ENCODE results near the gene ACAP2. TPM values are rescaled to one million over a fixed set of nuclear protein-coding genes. Genes with fewer than 3 reads are reported as not detected.
"Not testable (repeated sequence)": the region's sequence is repeated elsewhere in the genome, so short reads cannot be mapped to it uniquely, and the experiment has no call there.

Gene ACAP2
- total and polyA plus RNA-seq, 7 donors = 3.2 to 12.5 (median 10.2) TPM

GRCh38 chr3:195467641-195468390 is 25.0 kb upstream of the ACAP2 start:
- no peak for DNase-seq
- Histone ChIP-seq H3K27ac (no peak overlapping the region), H3K4me3 (no peak overlapping the region), H3K4me1 (no peaks in the 10 kb centered on the region), H3K36me3 (ENCODE audit: insufficient read depth in 1 of 2, low read depth in 1 of 2) (no peaks in the 10 kb centered on the region), H3K9me3 (no peaks in the 10 kb centered on the region), H3K27me3 (ENCODE audit: insufficient read depth in 3 of 3, low read length in 2 of 3) (no peaks in the 10 kb centered on the region)
- intact Hi-C loops (cut with DNase I) = no loop called here
- ATAC-seq = no peak
- WGBS, 3 donors = 89 to 93% (median 93%) methylated on average over 5 of the region's 5 CpGs
- no peak for TF ChIP-seq CTCF (IDR thresholded peaks at IDR 0.05)

GRCh38 chr3:195466251-195466650 is 23.4 kb upstream of the ACAP2 start:
- TF ChIP-seq CTCF (IDR thresholded peaks at IDR 0.05) = no peak
- Histone ChIP-seq H3K36me3 (ENCODE audit: insufficient read depth in 1 of 2, low read depth in 1 of 2) (no peaks in the 10 kb centered on the region), H3K9me3 (no peaks in the 10 kb centered on the region), H3K27ac (no peak overlapping the region), H3K27me3 (ENCODE audit: insufficient read depth in 3 of 3, low read length in 2 of 3) (no peaks in the 10 kb centered on the region), H3K4me3 (no peak overlapping the region), H3K4me1 (no peaks in the 10 kb centered on the region)
- intact Hi-C loops (cut with DNase I) = no loop called here
- no peak for DNase-seq
- 77 to 81% (median 80%) methylated on average over 4 of the region's 4 CpGs for WGBS, 3 donors
- ATAC-seq = no peak

- H3K36me3 ChIP-seq (ENCODE audit: insufficient read depth in 1 of 2, low read depth in 1 of 2); H3K4me3 ChIP-seq; H3K27ac ChIP-seq; H3K9me3 ChIP-seq; H3K4me1 ChIP-seq; H3K27me3 ChIP-seq (ENCODE audit: insufficient read depth in 3 of 3, low read length in 2 of 3); intact Hi-C loops (cut with DNase I); ATAC-seq; DNase-seq: not testable (repeated sequence)
- WGBS, 3 donors = 80 to 85% (median 84%) methylated on average over 6 of the region's 6 CpGs
These were observed 20.1 kb upstream of the ACAP2 start for GRCh38 chr3:195462922-195463321.

GRCh38 chr3:195462308-195462610 is 19.4 kb upstream of the ACAP2 start:
- H3K27ac ChIP-seq = no peak overlapping the region
- no peak for TF ChIP-seq CTCF (IDR thresholded peaks at IDR 0.05)
- 82 to 94% (median 87%) methylated on average over 3 of the region's 3 CpGs for WGBS, 3 donors
- H3K36me3 ChIP-seq (ENCODE audit: insufficient read depth in 1 of 2, low read depth in 1 of 2) = no peaks in the 10 kb centered on the region
- no peak for DNase-seq
- H3K4me1 ChIP-seq = no peaks in the 10 kb centered on the region
- intact Hi-C loops (cut with DNase I) = no loop called here
- no peak for ATAC-seq
- no peak overlapping the region for H3K4me3 ChIP-seq
- H3K9me3 ChIP-seq = no peaks in the 10 kb centered on the region
- H3K27me3 ChIP-seq (ENCODE audit: insufficient read depth in 3 of 3, low read length in 2 of 3) = no peaks in the 10 kb centered on the region

GRCh38 chr3:195461594-195462307 is 18.9 kb upstream of the ACAP2 start:
- ATAC-seq (peak in 3 of 4 donors; percentile 51 to 73 (median 57)), DNase-seq (no peak)
- Histone ChIP-seq H3K4me1 (no peaks in the 10 kb centered on the region), H3K9me3 (no peaks in the 10 kb centered on the region), H3K27ac (no peak overlapping the region), H3K27me3 (ENCODE audit: insufficient read depth in 3 of 3, low read length in 2 of 3) (no peaks in the 10 kb centered on the region), H3K4me3 (no peak overlapping the region), H3K36me3 (ENCODE audit: insufficient read depth in 1 of 2, low read depth in 1 of 2) (no peaks in the 10 kb centered on the region)
- TF ChIP-seq CTCF (IDR thresholded peaks at IDR 0.05) = no peak
- intact Hi-C loops (cut with DNase I) = no loop called here
- WGBS, 3 donors = 21 to 25% (median 23%) methylated on average over 7 of the region's 7 CpGs

Data from psoas muscle (tissue), 8 donors.